Muscle layer of duodenum (tissue), 2 donors: ENCODE results near the gene PHACTR1.

Experiments used
- H3K27ac ChIP-seq: one replicate; pipeline ENCODE4 v1.7.0; 2013; ENCODE audit warnings: mild to moderate bottlenecking, low read length
- H3K27me3 ChIP-seq: one replicate; pipeline ENCODE4 v1.7.0; 2013; ENCODE audit warnings: low read depth, mild to moderate bottlenecking, control low read depth, low read length
- H3K36me3 ChIP-seq, 2 donors: one replicate each; pipeline ENCODE4 v1.7.0; 2013; ENCODE audit warnings: low read length in 2 of 2, control low read depth in 1 of 2, mild to moderate bottlenecking in 1 of 2; ENCODE audit not compliant: insufficient read depth in 2 of 2, control insufficient read depth in 1 of 2
- H3K4me1 ChIP-seq, 2 donors: one replicate each; pipeline ENCODE4 v1.7.0; 2013; ENCODE audit warnings: low read length in 2 of 2, mild to moderate bottlenecking in 2 of 2, control low read depth in 1 of 2, moderate library complexity in 1 of 2; ENCODE audit not compliant: insufficient read depth in 2 of 2, control insufficient read depth in 1 of 2
- H3K4me3 ChIP-seq, 2 donors: one replicate each; pipeline ENCODE4 v1.7.0; 2013; ENCODE audit warnings: low read length in 2 of 2, low read depth in 1 of 2, mild to moderate bottlenecking in 1 of 2
- H3K9me3 ChIP-seq, 2 donors: one replicate each; pipeline ENCODE4 v1.7.0; 2013; ENCODE audit warnings: low read length in 2 of 2, control low read depth in 1 of 2, mild to moderate bottlenecking in 1 of 2; ENCODE audit not compliant: control insufficient read depth in 1 of 2
- donor health status: healthy.

PHACTR1 gene

GRCh38 chr6:13285705-13286104 is 569.1 kb downstream of the PHACTR1 start:
- Histone ChIP-seq H3K4me3 (no peak overlapping the region), H3K36me3 (peaks cover 14 to 42% of the 10 kb centered on the region in 2 donors), H3K4me1 (no peaks in the 10 kb centered on the region)

DNA sequence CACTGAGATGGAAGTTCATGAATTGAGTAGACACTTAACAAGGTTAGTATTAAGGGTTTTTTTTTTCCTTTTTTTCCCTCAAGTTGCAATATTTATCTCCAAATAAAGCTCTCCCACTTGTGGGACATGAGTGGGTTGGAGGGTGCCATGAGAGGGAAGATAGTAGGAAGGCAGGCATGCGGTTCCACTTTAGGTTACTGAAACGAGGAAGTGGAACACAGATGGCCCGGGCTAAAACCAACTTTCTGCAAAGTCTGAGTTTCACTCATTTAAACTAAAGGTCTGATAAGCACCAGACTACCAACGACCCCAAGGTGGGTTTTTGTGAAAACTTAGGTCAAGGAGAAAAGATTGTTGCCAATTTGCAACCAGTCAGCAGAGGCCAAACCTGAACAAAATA is 569.6 kb downstream of the PHACTR1 start:
- H3K27ac ChIP-seq = no peak overlapping the region
- H3K9me3 ChIP-seq = peaks cover 7 to 17% of the 10 kb centered on the region in 2 donors
- H3K4me3 ChIP-seq = no peak overlapping the region
- peaks cover 14 to 37% of the 10 kb centered on the region in 2 donors for H3K36me3 ChIP-seq
- H3K27me3 ChIP-seq = no peaks in the 10 kb centered on the region
- H3K4me1 ChIP-seq = no peaks in the 10 kb centered on the region

More at GRCh38 chr6:13285705-13286104, 569.1 kb downstream of the PHACTR1 start:
- Histone ChIP-seq H3K27ac (no peak overlapping the region), H3K9me3 (peaks cover 7 to 17% of the 10 kb centered on the region in 2 donors), H3K27me3 (no peaks in the 10 kb centered on the region)

DNA sequence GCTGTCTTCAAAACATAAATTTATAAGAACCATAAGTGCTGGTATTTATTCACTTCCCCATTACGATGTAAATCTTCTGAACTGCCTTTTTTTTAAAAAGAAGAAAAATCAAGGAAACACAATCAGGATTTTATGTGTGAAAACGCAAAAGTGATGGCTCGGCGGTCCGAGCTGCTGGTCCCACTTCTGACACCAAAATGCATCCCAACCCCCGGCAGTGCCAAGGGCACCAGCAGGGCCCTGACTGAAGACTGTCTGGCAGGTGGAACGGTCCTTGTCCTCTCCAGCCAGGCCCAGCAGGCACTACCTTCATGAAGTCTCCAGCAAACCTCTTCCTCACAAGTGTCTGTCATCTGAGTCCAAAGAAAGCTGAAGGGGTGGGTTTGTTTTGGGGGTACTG is 570.5 kb downstream of the PHACTR1 start:
- Histone ChIP-seq H3K27ac (no peak overlapping the region), H3K36me3 (peaks cover 14 to 35% of the 10 kb centered on the region in 2 donors), H3K4me3 (no peak overlapping the region), H3K27me3 (no peaks in the 10 kb centered on the region), H3K4me1 (no peaks in the 10 kb centered on the region), H3K9me3 (peaks cover 7 to 17% of the 10 kb centered on the region in 2 donors)

DNA sequence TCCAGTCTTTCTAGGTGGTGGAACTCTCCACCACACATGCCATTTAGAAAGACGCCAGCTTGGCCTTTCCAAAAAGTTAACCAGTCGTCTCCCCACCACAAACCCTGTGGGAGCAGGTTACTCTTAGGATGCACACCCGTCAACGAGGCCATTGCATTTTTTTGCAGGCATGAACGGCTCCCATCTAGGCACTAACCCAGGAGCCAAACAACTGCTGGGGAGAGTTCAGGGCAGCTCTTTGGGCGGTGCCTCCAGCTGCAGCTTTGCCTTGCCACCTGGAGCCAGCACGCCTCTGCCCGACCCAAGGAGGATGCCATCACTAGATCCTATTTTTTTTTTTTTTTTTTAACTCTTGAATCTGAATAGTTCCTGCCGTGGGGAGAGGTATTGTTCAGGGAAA is 571.9 kb downstream of the PHACTR1 start:
- no peaks in the 10 kb centered on the region for H3K4me1 ChIP-seq
- H3K27ac ChIP-seq = no peak overlapping the region
- H3K36me3 ChIP-seq = peaks cover 14 to 37% of the 10 kb centered on the region in 2 donors
- no peaks in the 10 kb centered on the region for H3K27me3 ChIP-seq
- peaks cover 7 to 17% of the 10 kb centered on the region in 2 donors for H3K9me3 ChIP-seq
- H3K4me3 ChIP-seq = no peak overlapping the region

DNA sequence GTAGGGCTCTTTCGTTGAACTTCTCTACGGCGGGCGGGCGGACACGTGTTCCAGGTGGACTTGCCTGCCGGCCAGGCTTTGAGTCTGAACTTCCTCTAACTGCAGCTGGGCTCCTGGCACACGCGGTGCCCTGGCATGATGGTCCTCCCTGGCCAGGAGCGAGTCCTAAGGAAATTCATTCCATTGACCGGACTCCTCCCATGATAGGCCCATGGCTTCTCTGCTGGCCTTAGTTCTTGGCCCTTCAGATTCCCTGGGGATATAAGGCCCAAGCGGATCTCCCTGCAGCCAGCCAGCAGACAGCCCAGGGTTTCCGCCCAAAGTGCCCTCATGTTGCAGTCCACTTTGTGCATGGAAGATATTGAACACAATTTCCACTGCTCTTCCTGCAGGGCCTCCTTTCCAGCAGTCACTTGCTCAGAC is 572.4 kb downstream of the PHACTR1 start:
- no peaks in the 10 kb centered on the region for H3K4me1 ChIP-seq
- no peak overlapping the region for H3K27ac ChIP-seq
- H3K36me3 ChIP-seq = peaks cover 17 to 36% of the 10 kb centered on the region in 2 donors
- H3K4me3 ChIP-seq = no peak overlapping the region
- H3K9me3 ChIP-seq = peaks cover 7 to 17% of the 10 kb centered on the region in 2 donors
- no peaks in the 10 kb centered on the region for H3K27me3 ChIP-seq

DNA sequence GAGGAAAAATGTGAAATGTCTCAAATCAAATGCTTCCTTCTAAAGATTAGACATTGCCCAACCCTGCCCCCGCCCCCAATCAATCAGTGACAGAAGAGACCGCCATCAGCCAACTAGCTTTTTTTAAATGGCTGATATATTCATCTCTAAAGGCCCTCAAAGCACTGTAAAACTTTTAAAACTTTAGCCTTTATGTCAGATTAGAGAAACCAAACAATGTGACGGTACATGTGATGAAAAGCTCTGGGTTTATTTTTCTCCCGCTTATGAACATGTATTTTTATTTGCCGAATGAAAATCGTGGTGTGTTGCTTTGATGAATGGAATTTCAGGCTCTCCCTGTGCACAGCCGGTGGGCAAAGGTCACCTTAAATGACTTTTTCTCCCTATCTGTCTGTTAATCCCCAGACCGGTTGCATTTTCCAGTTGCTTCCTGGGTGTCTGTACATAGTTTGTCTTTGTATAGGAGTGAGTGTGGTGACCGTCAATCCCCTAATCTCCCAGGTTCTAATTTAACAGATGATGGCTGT is 573.3 kb downstream of the PHACTR1 start:
- peaks cover 25 to 41% of the 10 kb centered on the region in 2 donors for H3K36me3 ChIP-seq
- H3K9me3 ChIP-seq = peaks cover 7 to 17% of the 10 kb centered on the region in 2 donors
- H3K4me1 ChIP-seq = no peaks in the 10 kb centered on the region
- no peaks in the 10 kb centered on the region for H3K27me3 ChIP-seq
- no peak overlapping the region for H3K27ac ChIP-seq
- H3K4me3 ChIP-seq = no peak overlapping the region

DNA sequence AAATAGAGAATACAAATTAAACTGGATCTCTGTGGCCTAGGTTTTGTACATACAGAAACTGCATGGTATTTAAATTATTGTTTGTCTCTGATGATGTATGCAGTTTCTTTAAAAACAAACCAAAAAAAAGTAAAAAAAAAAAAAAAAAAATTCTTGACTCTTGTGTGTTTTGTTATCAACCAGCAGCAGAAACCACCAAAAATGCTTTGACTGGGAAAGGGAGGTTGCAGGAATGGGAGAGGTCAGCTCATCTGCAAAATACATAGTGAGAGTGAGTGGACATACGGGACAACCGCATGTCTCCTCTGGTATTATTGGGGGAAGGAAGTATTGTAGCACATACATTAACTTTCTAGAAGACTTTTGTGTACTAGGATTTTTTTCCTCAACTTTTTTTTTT is 573.8 kb downstream of the PHACTR1 start:
- Histone ChIP-seq H3K27ac (no peak overlapping the region), H3K36me3 (peaks cover 29 to 38% of the 10 kb centered on the region in 2 donors), H3K4me1 (no peaks in the 10 kb centered on the region), H3K4me3 (no peak overlapping the region), H3K27me3 (no peaks in the 10 kb centered on the region), H3K9me3 (peaks cover 7 to 17% of the 10 kb centered on the region in 2 donors)

DNA sequence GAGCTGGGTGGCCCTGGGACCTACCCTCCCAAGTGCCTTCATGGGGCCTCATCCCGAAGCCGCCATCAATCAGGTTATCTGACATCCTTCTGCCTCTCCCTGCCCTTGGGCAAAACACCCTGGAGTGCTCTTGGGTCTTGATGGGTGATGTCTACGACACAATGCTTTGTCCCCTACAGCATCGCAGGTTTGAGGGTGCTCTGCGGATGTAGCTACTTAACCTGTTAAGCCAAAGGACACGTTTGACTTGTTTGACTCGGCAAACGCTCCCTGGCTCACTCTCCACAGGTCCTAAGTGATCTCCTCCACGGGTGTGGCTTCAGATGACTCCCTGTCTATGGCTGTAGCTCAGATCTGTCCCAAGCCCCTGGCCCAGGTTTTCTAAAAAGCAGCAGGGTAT is 576.2 kb downstream of the PHACTR1 start:
- H3K36me3 ChIP-seq = peaks cover 25 to 26% of the 10 kb centered on the region in 2 donors
- H3K4me3 ChIP-seq = no peak overlapping the region
- H3K4me1 ChIP-seq = no peaks in the 10 kb centered on the region
- H3K9me3 ChIP-seq = no peaks in the 10 kb centered on the region
- H3K27me3 ChIP-seq = no peaks in the 10 kb centered on the region
- H3K27ac ChIP-seq = no peak overlapping the region

- Histone ChIP-seq H3K27ac (no peak overlapping the region), H3K27me3 (no peaks in the 10 kb centered on the region), H3K4me1 (no peaks in the 10 kb centered on the region), H3K36me3 (peaks cover 19 to 22% of the 10 kb centered on the region in 2 donors), H3K4me3 (no peak overlapping the region), H3K9me3 (no peaks in the 10 kb centered on the region)
Measured at GRCh38 chr6:13294499-13295069, 578.0 kb downstream of the PHACTR1 start.

- no peaks in the 10 kb centered on the region for H3K9me3 ChIP-seq
- no peaks in the 10 kb centered on the region for H3K27me3 ChIP-seq
- H3K27ac ChIP-seq = no peak overlapping the region
- H3K36me3 ChIP-seq = peaks cover 19 to 22% of the 10 kb centered on the region in 2 donors
- H3K4me1 ChIP-seq = no peaks in the 10 kb centered on the region
- H3K4me3 ChIP-seq = no peak overlapping the region
Measured at GRCh38 chr6:13295576-13295975, 579.0 kb downstream of the PHACTR1 start.

GRCh38 chr6:13296536-13296997 is 580.0 kb downstream of the PHACTR1 start:
- Histone ChIP-seq H3K27me3 (no peaks in the 10 kb centered on the region), H3K9me3 (no peaks in the 10 kb centered on the region), H3K4me1 (no peaks in the 10 kb centered on the region), H3K36me3 (peaks cover 19 to 26% of the 10 kb centered on the region in 2 donors), H3K4me3 (no peak overlapping the region), H3K27ac (no peak overlapping the region)

GRCh38 chr6:13297391-13297790 is 580.8 kb downstream of the PHACTR1 start:
- Histone ChIP-seq H3K4me1 (peaks cover 4 to 5% of the 10 kb centered on the region in 2 donors), H3K4me3 (no peak overlapping the region), H3K9me3 (no peaks in the 10 kb centered on the region), H3K27me3 (no peaks in the 10 kb centered on the region), H3K27ac (no peak overlapping the region), H3K36me3 (peaks cover 24 to 34% of the 10 kb centered on the region in 2 donors)
